NT2/D1 (cell line): Measurements from ENCODE around the gene PRR36.

Experiments
- DNase-seq: peaks from one replicate; pipeline ENCODE4 v3.0.0-alpha.2; 2011; ENCODE audit warnings: low read depth, low spot score
- H3K27me3 ChIP-seq: 2 replicates; pipeline ENCODE4 v1.6.0; 2011; ENCODE audit warnings: mild to moderate bottlenecking; ENCODE audit not compliant: insufficient read length, insufficient read depth
- H3K36me3 ChIP-seq: 2 replicates; pipeline ENCODE4 v1.6.1; 2011; ENCODE audit warnings: mild to moderate bottlenecking, low read length, mixed read lengths; ENCODE audit not compliant: insufficient read depth, insufficient read length
- H3K4me1 ChIP-seq: 2 replicates; pipeline ENCODE4 v1.5.1; 2011; ENCODE audit not compliant: insufficient read depth, insufficient read length
- H3K4me3 ChIP-seq: 2 replicates; pipeline ENCODE4 v1.5.1; 2011; ENCODE audit warnings: low read depth; ENCODE audit not compliant: insufficient read length
- H3K9ac ChIP-seq: 2 replicates; pipeline ENCODE4 v1.6.0; 2011; ENCODE audit warnings: low read depth; ENCODE audit not compliant: insufficient read length
- H3K9me3 ChIP-seq: 2 replicates; pipeline ENCODE4 v1.5.1; 2011; ENCODE audit warnings: mild to moderate bottlenecking, low read length; ENCODE audit not compliant: insufficient read depth
- SUZ12 ChIP-seq: IDR thresholded peaks from 2 replicates; pipeline ENCODE4 v1.6.1; 2011; ENCODE audit not compliant: insufficient read length, insufficient read depth; ENCODE audit errors: extremely low read depth
- YY1 ChIP-seq: IDR thresholded peaks from 2 replicates; pipeline ENCODE4 v1.6.1; 2011; ENCODE audit not compliant: insufficient read length, insufficient read depth
- ZNF274 ChIP-seq: IDR thresholded peaks from 2 replicates; pipeline ENCODE4 v1.6.1; 2011; ENCODE audit warnings: mild to moderate bottlenecking, low read depth, low read length

The PRR36 gene

GRCh38 chr19:7864690-7865074 is 9.5 kb downstream of the PRR36 start:
- peaks cover 37% of the 10 kb centered on the region for H3K27me3 ChIP-seq
- no peak overlapping the region for H3K4me3 ChIP-seq
- H3K36me3 ChIP-seq: no peaks in the 10 kb centered on the region
- no peak for DNase-seq
- no peaks in the 10 kb centered on the region for H3K9me3 ChIP-seq
- peaks cover 40% of the 10 kb centered on the region for H3K4me1 ChIP-seq
- H3K9ac ChIP-seq: peak overlapping the region; percentile 28
- TF ChIP-seq SUZ12: no peak
- TF ChIP-seq YY1: no peak

- H3K4me3 ChIP-seq: no peak overlapping the region
- H3K36me3 ChIP-seq: no peaks in the 10 kb centered on the region
- TF ChIP-seq YY1 (no peak), ZNF274 (no peak)
- peaks cover 44% of the 10 kb centered on the region for H3K4me1 ChIP-seq
- no peaks in the 10 kb centered on the region for H3K9me3 ChIP-seq
- H3K27me3 ChIP-seq: peaks cover 41% of the 10 kb centered on the region
- no peak overlapping the region for H3K9ac ChIP-seq
- DNase-seq: no peak
These were observed 10.1 kb downstream of the PRR36 start for GRCh38 chr19:7863971-7864689.

- Histone ChIP-seq H3K4me3 (no peak overlapping the region), H3K9me3 (no peaks in the 10 kb centered on the region), H3K9ac (peak overlapping the region; percentile 4), H3K27me3 (peaks cover 41% of the 10 kb centered on the region), H3K36me3 (no peaks in the 10 kb centered on the region), H3K4me1 (peaks cover 47% of the 10 kb centered on the region)
- DNase-seq: no peak
- TF ChIP-seq SUZ12: no peak
- TF ChIP-seq YY1: no peak
These were observed 10.8 kb downstream of the PRR36 start for GRCh38 chr19:7863157-7863970.

GRCh38 chr19:7862413-7862951 is 11.7 kb downstream of the PRR36 start:
- Histone ChIP-seq H3K27me3 (peaks cover 41% of the 10 kb centered on the region), H3K4me1 (peaks cover 53% of the 10 kb centered on the region), H3K9ac (peak overlapping the region; percentile 80), H3K9me3 (no peaks in the 10 kb centered on the region), H3K4me3 (peak overlapping the region; percentile 57), H3K36me3 (no peaks in the 10 kb centered on the region)
- TF ChIP-seq YY1 (no peak), SUZ12 (no peak), ZNF274 (no peak)
- DNase-seq: peak; percentile 84

- no peaks in the 10 kb centered on the region for H3K9me3 ChIP-seq
- TF ChIP-seq YY1 (no peak), ZNF274 (no peak), SUZ12 (no peak)
- H3K4me1 ChIP-seq: peaks cover 59% of the 10 kb centered on the region
- no peaks in the 10 kb centered on the region for H3K36me3 ChIP-seq
- H3K9ac ChIP-seq: peak overlapping the region; percentile 80
- peak overlapping the region; percentile 57 for H3K4me3 ChIP-seq
- DNase-seq: no peak
- peaks cover 39% of the 10 kb centered on the region for H3K27me3 ChIP-seq
These were observed 12.4 kb downstream of the PRR36 start for GRCh38 chr19:7861619-7862412.

- Histone ChIP-seq H3K4me3 (no peak overlapping the region), H3K9me3 (no peaks in the 10 kb centered on the region), H3K4me1 (peaks cover 64% of the 10 kb centered on the region), H3K27me3 (peaks cover 35% of the 10 kb centered on the region), H3K9ac (peak overlapping the region; percentile 80), H3K36me3 (no peaks in the 10 kb centered on the region)
- no peak for DNase-seq
- TF ChIP-seq SUZ12 (no peak), YY1 (no peak), ZNF274 (no peak)
These were observed 13.2 kb downstream of the PRR36 start for GRCh38 chr19:7860714-7861618.
